Ishikawa (cell line): ENCODE data around the gene CSRP3.

Source experiments
- CEBPB ChIP-seq: IDR thresholded peaks from 2 replicates; pipeline ENCODE4 v1.6.1; 2012
- RAD21 ChIP-seq: IDR thresholded peaks from 2 replicates; pipeline ENCODE4 v1.6.1; 2012; ENCODE audit warnings: low read depth
- YY1 ChIP-seq: IDR thresholded peaks from 2 replicates; pipeline ENCODE4 v1.6.1; 2012; ENCODE audit warnings: low read depth

DNA sequence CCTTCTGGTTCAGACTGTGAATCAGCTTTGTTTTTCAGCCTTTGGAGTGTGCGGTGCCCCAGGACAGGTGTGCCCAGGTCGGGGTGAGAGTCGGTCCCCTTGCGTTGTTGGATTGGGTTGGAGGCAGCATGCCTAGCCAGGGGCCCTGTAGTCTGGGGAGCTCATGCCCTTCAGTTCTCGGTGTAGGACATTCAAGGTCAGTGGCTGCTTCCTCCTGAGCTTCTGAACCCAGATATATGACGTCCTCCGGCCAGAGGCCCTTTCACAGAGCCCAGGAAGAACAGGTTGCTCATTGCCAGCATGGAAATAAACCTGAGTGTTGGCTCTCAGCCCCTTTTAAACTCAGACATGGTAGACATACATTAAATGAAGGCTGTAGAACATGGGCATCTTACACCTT is 2.7 kb downstream of the CSRP3 start:
- no peak for TF ChIP-seq CEBPB
- TF ChIP-seq YY1 = no peak
- no peak for TF ChIP-seq RAD21
